GM18507 (cell line): ENCODE data around the gene EXOC6B.

Experiments used
- DNase-seq: peaks from one replicate; pipeline ENCODE4 v3.0.0; 2011; ENCODE audit warnings: low read depth; ENCODE audit not compliant: insufficient read length; ENCODE audit errors: extremely low spot score
- FAIRE-seq: peaks from 2 replicates; lab custom pipeline; 2011; peaks lifted over from hg19 to GRCh38; lab: Jason Lieb, UNC

EXOC6B gene

DNA sequence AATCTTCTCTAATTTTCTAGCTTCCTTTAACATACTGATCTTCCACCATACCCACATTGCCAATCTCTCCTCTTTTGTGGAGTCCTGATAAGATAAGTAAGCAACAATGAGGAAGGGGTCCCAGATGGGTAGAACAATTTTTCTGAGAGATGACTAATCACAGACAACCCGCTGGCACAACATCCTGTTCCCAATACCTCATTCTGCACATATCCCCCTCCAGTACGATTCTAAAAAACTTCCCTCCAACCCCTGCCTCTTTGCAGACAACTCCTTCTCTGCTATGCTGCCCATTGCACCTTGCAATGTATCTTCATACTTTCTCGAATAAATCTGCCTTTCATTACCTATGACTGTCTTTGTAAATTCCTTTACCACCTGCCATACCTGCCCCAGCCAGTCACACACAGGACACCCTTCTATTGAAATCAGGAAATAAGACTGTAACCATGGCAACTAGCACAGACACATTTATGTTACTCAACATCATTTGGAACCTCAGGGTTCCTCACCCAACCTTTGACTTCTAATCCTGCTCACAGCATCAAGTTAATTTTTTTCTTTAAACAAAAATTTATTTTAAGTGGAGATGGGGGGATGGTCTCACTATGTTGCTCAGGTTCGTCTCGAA lies 7.4 kb upstream of the EXOC6B start:
- no peak for FAIRE-seq
- DNase-seq: no peak

DNA sequence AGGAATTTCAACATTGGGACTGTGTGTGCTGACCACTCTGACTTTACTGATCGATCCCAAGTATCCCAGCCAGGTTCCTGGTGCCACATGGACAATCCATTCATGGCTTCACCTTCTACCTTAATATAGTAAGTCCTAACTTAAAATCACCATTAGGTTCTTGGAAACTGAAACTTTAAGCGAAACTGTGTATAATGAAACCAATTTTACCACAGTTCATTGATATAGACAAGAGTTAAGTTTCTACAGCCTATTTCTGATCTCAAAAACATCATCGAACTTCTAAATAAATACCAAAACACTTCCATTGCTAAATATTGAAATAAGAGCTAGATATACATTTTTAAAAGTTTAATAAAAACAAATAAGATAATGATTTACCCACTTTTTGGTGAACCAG lies 4.4 kb upstream of the EXOC6B start:
- no peak for FAIRE-seq
- no peak for DNase-seq

DNA sequence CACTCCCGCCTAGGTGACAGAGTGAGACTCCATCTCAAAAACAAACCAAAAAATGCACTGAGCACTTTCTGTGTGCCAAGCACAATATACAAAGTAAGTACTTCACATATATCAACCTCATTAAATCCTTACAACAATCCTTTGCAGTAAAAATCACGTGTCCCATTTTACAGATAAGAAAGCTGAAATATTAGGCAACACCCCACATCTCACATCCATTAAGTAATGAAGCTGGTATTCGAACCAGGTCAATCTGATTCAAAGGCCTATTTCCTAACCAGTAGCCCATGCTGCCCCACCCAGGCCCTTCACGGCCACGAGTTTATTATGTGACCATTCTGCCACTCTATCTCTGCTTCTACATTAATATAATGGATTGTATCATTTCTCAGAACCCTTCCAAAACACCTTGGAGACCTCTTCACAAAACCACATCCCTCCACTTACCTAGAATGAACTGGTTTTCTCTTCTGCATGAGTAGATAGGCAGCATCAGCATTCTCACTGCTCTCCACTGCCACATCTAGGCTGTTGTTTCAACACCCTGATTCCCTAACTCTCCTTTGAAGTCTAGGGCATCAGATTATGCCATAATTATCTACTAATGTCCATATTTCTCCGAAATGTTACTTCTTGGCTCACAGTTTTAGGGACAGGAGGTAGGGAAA lies 3.1 kb upstream of the EXOC6B start:
- DNase-seq (no peak), FAIRE-seq (no peak)

DNA sequence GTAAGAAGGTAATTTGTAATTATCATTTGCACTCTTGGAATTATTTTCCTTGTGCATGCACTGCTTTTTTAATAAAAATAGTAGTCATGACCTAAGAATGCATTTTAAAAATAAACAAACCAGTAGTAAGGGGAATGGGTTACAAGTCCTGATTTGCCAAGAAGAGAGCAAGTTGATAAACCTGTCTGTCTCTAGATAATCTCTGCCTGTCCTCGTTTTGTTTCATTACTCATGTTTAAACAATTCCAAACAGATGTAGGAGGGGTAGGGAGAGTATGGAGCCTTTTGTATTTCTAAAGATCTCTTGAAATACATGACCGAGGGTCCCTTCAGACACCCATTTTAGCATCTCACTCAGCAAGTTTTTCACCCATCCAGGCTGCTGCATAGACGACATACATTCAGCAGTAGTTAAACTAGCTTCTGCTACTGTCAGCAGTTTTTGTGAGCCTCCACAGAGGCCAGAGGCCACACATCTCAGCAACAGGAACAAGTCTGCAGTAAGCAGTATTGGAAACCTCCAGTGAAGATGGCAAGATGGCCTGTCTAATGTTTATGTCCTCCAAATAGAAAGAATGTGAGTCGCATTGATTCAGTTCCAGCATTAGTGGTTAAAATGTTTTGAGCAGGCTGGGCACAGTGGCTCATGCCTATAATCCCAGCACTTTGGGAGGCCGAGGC lies 2.3 kb upstream of the EXOC6B start:
- FAIRE-seq (no peak), DNase-seq (no peak)

DNA sequence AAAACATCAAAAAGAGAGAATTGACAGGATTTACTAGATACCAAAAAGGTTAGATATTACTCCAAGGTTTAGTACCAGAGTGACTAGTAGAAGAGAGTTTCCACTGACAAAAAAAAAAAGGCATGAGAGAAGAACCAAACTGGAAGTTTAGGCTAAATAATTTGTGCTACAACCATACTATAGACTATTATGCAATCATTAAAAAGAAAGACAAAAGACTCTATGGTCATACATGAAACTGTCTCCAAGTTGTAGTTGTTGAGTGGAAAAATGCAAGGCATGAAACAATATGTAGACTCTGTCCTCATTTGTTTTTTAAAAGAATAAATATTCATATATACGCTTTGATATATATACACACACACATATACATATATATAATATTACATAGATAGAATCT lies 1.7 kb upstream of the EXOC6B start:
- FAIRE-seq (no peak), DNase-seq (no peak)

DNA sequence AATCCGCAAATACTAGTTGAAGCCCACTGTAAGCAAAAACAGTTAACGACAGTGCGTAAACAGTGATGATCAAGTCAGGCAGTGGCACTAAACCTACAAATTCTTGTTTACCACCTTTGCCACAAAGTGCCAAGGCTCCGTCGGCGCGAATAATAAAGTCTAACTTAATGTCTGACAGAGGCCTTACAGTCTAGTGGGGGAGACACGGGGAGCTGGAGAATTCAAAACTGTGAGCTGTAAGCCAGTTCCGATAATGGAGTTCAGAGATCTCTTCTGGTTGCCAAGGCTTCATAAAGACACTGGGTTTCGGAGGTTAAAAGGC lies 284 bp upstream of the EXOC6B start:
- DNase-seq (no peak), FAIRE-seq (no peak)

DNA sequence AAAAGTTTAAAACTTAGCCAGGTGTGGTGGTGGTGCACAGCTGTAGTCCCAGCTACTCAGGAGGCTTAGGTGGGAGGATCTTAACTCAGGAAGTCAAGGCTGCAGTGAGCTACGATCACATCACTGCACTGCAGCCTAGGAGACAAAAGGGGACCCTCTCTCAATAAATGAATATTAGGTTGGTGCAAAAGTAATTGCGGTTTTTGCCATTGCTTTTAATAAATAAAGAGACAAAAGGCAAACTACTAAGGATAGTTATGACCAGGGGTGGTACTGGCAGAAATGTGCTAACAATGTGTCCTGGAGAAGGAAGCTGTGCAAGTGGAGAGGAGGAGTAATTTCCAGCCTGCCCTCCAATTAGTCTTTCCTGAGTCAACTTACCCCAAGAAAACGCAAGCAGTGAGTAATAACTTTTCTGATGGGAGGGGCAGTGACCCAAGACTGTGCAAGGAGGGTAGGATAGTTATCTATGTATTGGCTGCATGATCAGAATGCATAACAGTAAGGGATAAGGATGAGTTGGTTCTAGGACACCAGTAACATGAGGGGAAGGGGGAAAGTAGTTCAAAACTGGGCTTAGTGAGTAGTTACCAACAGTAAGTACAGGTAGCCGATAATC lies 1.5 kb downstream of the EXOC6B start:
- DNase-seq (no peak), FAIRE-seq (no peak)

DNA sequence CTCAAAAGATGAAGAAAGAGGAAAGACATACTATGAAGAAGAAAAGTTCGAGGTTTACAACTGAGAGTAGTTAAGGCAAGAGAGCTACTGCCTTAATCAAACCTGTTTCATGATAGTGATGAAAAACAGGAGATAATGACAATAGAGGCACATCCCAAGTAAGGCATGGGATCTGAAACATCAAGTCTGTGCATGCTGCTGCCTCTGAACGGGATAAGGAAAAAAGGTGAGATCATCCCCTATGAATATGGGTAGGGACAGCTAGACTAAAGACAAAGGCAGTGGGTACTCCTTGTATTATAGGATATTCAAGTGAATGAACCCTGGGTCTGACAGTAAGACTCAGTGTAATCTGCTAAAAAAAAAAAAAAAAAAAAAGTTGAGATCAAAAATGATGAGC lies 3.0 kb downstream of the EXOC6B start:
- DNase-seq (no peak), FAIRE-seq (no peak)

DNA sequence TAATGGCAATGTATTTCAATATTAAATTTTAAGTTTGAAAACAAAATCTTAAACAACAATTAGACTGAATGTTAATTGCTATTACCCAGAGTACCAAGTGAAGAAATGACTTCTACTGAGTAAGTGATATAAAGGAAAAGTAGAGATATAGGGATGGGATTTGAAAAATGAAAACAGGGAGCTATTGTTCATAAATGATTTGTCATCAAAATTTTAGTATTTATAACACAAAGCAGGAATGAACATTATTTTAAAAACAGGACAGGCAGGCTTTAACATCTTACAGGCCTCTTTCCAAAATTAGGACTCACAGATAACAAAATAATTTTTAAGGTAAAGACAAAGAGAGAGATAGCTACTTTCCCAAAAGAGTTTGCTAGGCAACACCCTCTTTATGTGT lies 3.9 kb downstream of the EXOC6B start:
- FAIRE-seq (no peak), DNase-seq (no peak)

DNA sequence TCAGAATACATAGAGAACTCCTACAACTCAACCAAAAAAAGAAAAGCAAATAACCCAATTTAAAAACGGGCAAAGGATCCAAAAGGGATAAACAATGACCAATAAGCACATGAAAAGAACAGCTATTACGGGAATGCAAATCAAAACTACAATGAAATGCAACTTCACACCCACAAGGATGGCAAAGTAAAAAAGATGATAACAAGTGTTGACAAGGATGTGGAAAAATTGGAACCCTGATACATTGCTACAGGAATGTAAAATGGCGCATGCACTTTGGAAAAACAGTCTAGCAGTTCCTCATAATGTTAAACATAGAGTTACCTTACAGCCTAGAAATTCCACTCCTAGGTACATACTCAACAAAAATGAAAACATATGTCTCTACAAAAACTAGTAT lies 4.7 kb downstream of the EXOC6B start:
- FAIRE-seq: no peak
- DNase-seq: no peak

DNA sequence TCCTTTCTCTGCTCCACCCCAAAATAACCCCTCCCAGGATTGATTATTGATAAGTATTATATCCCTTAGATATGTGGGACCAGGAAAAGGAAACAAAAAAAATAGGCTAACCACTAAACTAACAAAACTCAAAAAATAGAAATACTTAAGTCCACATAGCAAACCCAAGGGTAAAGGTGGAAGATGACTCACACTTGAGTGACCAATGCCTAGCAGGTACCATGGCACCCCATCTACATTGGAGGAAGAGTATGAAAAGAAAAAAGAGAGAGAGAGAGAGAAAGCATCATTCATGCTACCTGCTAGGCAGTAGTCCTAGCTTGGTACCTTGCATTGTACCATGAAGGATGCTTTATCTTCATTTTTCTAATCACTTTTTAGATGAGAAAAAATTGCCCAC lies 6.3 kb downstream of the EXOC6B start:
- FAIRE-seq (no peak), DNase-seq (no peak)

DNA sequence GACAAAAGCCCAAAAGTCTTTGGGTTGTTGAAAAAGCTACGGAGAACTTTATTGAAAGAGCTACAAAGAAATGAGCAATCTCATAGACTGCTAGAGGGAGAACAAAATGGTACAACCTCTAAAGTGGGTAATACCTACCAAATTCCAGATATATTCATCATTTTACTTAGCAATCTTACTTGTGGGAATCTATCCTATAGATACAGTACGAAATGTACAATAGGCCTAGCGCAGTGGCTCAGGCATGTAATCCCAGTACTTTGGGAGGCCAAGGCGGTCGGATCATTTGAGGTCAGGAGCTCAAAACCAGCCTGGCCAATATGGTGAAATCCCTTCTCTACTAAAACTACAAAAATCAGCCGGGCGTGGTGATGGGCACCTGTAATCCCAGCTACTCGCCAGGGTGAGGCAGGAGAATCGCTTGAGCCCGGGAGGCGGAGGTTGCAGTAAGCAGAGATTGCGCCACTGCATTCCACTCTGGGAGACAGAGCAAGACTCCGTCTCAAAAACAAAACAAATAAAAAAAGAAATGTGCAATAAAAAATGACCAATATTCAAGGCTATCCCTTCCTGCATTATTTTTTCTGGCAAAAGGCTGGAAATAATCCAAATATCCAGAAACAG lies 10.1 kb downstream of the EXOC6B start:
- DNase-seq (no peak), FAIRE-seq (no peak)

DNA sequence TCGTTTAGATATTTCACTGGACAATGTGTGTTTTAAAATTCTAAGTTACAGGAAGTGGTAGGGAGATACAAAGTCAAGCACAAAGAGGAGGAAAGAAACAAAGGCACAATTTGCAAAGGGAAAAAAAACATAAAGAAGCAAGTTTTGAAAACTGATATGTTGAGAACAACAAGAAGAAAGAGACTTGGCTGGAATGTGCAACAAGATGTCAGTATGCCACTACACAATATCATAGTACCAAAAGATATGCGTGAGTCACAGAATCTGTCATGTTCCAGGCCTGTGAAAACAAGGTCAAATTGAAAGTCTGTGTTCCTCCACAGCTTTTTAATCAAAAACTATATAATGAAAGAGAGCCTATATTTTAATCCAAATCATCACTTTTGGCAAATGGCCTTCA lies 12.0 kb downstream of the EXOC6B start:
- FAIRE-seq (no peak), DNase-seq (no peak)

DNA sequence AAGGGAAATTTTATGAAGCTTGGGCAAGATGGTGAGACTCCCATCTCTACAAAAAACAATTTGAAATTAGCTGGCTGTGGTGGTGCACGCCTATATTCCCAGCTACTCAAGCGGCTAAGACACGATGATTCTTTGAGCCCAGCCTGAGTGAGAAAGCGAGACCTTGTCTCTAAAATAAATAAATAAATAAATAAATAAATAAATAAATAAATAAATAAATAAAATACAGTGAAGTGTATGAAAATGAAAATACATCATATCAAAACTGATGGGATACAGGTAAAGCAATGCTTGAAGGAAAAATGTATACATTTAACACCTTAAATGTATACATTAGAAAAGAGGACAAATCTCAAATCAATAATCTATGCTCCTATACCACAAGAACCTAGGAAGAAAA lies 15.7 kb downstream of the EXOC6B start:
- FAIRE-seq (no peak), DNase-seq (no peak)

DNA sequence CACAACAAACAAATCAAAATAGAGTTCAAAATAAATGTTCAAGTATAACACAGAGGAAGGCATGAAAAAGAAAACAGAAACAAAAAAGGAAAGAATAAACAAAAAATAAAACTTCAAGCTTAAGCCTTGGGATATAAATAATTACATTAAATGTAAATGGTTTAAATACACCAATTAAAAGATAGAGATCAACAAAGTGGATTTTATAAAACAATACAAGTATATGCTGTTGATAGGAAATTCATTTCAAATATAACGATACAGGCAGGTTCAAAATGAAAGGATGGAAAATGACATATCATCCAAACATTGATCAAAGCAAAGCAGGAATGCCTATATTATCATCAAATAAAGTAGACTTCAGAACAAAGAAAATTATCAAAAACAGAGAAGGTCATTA lies 16.7 kb downstream of the EXOC6B start:
- DNase-seq (no peak), FAIRE-seq (no peak)

DNA sequence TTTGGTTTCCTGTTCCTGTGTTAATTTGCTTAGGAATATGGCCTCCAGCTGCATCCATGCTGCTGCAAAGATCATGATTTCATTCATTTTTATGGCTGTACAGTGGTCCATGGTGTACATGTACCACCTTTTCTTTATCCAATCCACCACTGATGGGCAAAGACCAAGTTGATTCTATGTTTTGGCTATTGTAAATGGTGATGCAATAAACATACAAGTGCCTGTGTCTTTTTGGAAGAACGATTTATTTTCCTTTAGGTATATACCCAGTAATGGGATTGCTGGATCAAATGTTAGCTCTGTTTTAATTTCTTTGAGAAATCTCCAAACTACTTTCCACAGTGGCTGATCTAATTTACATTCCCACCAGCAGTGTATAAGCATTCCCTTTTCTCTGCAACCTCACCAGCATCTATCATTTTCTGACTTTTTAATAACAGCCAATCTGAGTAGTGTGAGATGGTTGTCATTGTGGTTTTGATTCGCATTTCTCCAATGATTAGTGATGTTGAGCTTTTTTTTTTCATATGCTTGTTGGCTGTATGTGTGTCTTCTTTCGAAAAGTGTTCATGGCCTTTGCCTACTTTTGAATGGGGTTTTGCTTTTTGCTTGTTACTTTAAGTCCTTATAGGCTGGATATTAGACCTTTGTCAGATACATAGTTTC lies 19.4 kb downstream of the EXOC6B start:
- DNase-seq: no peak
- FAIRE-seq: peak; percentile 21

DNA sequence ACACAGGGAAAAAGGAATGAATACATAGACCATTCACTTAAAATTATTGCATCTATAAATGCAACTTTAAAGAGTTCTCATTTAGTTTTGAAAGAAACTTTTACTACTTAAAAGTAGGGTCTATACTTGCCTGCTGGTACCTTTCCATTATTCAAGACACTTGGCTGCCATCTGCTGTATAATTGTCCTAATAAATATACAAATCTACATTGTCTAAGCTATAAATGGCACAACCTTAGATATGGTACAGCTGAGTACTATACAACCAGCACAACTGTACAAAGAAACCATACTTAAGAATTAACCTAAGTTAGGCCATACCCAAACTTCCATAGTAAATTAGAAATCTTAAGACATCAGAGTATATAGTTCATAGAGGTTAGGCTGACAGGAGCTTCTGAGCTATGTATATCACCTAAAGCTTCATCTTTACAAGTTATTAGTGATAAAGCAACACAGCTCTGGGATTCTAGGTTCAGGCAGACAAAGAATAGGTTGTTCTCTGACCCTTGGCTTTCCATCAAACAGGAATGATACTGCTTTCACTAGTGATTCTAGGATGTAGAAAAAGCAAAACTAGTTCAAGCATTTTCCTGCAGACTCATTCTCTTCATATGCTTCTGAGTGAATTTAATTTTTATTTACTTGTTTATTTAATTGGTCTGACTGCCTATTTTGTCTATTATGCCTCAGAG lies 22.1 kb downstream of the EXOC6B start:
- DNase-seq: no peak
- no peak for FAIRE-seq

DNA sequence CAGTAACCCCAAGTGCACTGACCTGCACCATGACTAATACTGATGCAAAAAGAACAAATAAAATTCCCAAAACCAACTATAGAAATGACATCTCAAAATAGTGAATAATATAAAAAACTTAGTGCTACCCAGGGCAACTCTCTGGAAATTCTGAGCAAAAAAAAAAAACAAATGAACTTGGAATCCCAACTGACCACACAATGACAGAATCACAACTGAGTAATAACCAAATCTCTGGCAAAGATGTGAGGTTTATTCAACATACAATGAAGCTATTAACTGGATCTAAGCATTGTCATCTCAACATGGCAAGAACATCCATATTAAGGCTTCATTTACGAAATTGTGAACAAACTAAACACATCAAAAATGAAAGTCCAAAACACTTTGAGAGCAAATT lies 22.7 kb downstream of the EXOC6B start:
- DNase-seq (no peak), FAIRE-seq (no peak)

DNA sequence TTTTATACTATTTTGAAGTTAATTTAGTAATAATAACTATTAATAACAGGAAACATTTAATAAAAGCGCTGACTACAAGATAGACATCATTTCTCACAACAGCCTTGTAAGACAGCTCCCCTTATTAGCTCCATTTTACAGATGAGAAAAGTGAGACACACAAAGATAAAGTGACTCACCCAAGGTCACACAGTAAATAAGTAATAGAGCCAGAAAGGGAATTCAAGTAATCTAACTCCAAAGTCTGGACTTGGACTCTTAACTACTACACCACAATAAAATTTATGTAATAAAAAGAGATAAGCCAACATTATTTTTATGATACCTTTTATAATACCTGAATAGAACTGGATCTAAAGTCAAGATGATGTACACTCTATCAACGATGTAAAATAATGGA lies 25.3 kb downstream of the EXOC6B start:
- FAIRE-seq (no peak), DNase-seq (no peak)
